IMR-90 (cell line): ENCODE data around the gene CBX5.

Source experiments
- BHLHE40 ChIP-seq: fragments of 150-350 bp; IDR thresholded peaks from 2 replicates; pipeline ENCODE4 v1.6.1; 2016; ENCODE audit warnings: mild to moderate bottlenecking, low read depth, low read length
- CEBPB ChIP-seq: IDR thresholded peaks from 2 replicates; pipeline ENCODE4 v1.6.1; 2012; ENCODE audit warnings: low read depth, low read length, improper control_type of control experiment
- CHD1 ChIP-seq: IDR thresholded peaks from 2 replicates; pipeline ENCODE4 v1.6.1; 2012; ENCODE audit warnings: low read depth, low read length, improper control_type of control experiment
- MAZ ChIP-seq: IDR thresholded peaks from 2 replicates; pipeline ENCODE4 v1.6.1; 2012; ENCODE audit warnings: low read depth, mild to moderate bottlenecking, low read length, improper control_type of control experiment, moderate library complexity, borderline replicate concordance
- MXI1 ChIP-seq: IDR thresholded peaks from 2 replicates; pipeline ENCODE4 v1.6.1; 2012; ENCODE audit warnings: low read depth, mild to moderate bottlenecking, low read length, moderate library complexity, borderline replicate concordance
- POLR2A ChIP-seq: IDR thresholded peaks from 2 replicates; pipeline ENCODE4 v1.6.1; 2012; ENCODE audit warnings: mild to moderate bottlenecking, low read depth, low read length
- RAD21 ChIP-seq: IDR thresholded peaks from 2 replicates; pipeline ENCODE4 v1.6.1; 2012; ENCODE audit warnings: low read length, improper control_type of control experiment
- RFX5 ChIP-seq: IDR thresholded peaks from 2 replicates; pipeline ENCODE4 v1.8.0; 2012; ENCODE audit warnings: low read depth, mild to moderate bottlenecking, low read length, moderate library complexity
- SMC3 ChIP-seq: fragments of 150-350 bp; IDR thresholded peaks from 2 replicates; pipeline ENCODE4 v1.6.1; 2016; ENCODE audit warnings: low read depth, mild to moderate bottlenecking, antibody characterized with exemption, low read length, moderate library complexity
- TF ChIP-seq, protein P1 (sequence below): conservative IDR thresholded peaks from 2 replicates; pipeline ENCODE4 v1.5.1; 2012; ENCODE audit warnings: mild to moderate bottlenecking, low read depth, low read length, improper control_type of control experiment

GRCh38 chr12:54270345-54270744 lies 9.6 kb downstream of the CBX5 start:
- no peak for TF ChIP-seq POLR2A
- TF ChIP-seq, protein P1, sequence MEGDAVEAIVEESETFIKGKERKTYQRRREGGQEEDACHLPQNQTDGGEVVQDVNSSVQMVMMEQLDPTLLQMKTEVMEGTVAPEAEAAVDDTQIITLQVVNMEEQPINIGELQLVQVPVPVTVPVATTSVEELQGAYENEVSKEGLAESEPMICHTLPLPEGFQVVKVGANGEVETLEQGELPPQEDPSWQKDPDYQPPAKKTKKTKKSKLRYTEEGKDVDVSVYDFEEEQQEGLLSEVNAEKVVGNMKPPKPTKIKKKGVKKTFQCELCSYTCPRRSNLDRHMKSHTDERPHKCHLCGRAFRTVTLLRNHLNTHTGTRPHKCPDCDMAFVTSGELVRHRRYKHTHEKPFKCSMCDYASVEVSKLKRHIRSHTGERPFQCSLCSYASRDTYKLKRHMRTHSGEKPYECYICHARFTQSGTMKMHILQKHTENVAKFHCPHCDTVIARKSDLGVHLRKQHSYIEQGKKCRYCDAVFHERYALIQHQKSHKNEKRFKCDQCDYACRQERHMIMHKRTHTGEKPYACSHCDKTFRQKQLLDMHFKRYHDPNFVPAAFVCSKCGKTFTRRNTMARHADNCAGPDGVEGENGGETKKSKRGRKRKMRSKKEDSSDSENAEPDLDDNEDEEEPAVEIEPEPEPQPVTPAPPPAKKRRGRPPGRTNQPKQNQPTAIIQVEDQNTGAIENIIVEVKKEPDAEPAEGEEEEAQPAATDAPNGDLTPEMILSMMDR, result no peak
- TF ChIP-seq SMC3, result no peak
- no peak for TF ChIP-seq MAZ
- TF ChIP-seq CEBPB, result no peak
- TF ChIP-seq CHD1, result no peak
- TF ChIP-seq BHLHE40, result no peak
- no peak for TF ChIP-seq RFX5
- no peak for TF ChIP-seq MXI1
- no peak for TF ChIP-seq RAD21
